Thyroid gland (tissue), 4 donors: Measurements from ENCODE around the gene RNFT2.
"Not testable (repeated sequence)": the region's sequence is repeated elsewhere in the genome, so short reads cannot be mapped to it uniquely, and the experiment has no call there.

Source experiments
- CTCF ChIP-seq, 6 experiments: fragments of 200-600 bp in 3 of 6; fragments of 450-650 bp in 3 of 6; sonication (generic) in 3 of 6; IDR thresholded peaks; one replicate each; pipeline ENCODE4 v1.5.1; 2016 to 2019; ENCODE audit warnings: antibody characterized with exemption in 6 of 6, mild to moderate bottlenecking in 2 of 6, inconsistent platforms in 1 of 6, moderate library complexity in 1 of 6
- POLR2A ChIP-seq, 2 donors: fragments of 450-650 bp; IDR thresholded peaks; one replicate each; pipeline ENCODE4 v1.6.1; 2017; ENCODE audit warnings: antibody characterized with exemption in 2 of 2, mild to moderate bottlenecking in 2 of 2, moderate library complexity in 1 of 2

- TF ChIP-seq POLR2A, CTCF (IDR thresholded peaks at IDR 0.05): not testable (repeated sequence)
Measured at GRCh38 chr12:116814766-116815165, 76.7 kb downstream of the RNFT2 start.
